Breast epithelium (tissue), 4 donors: ENCODE results near the gene PPP1CC. TPM values are rescaled to one million over a fixed set of nuclear protein-coding genes. Genes with fewer than 3 reads are reported as not detected.

ENCODE experiments used
- DNase-seq, 2 donors: peaks; one replicate each; pipeline ENCODE4 v3.0.0-alpha.2; 2019; ENCODE audit warnings: low spot score in 2 of 2
- H3K27ac ChIP-seq, 2 donors: fragments of 200-600 bp; sonication (generic) in 1 of 2; one replicate each; pipeline ENCODE4 v1.5.1; 2016 to 2019; ENCODE audit warnings: mild to moderate bottlenecking in 1 of 2
- H3K27me3 ChIP-seq, 2 donors: fragments of 200-600 bp; sonication (generic) in 1 of 2; one replicate each; pipeline versions ENCODE4 v1.5.1 to v1.6.0; 2017 to 2019; ENCODE audit warnings: control low read depth in 1 of 2, mild to moderate bottlenecking in 1 of 2
- H3K36me3 ChIP-seq: fragments of 200-600 bp; one replicate; pipeline ENCODE4 v1.5.1; 2019
- H3K4me1 ChIP-seq, 2 donors: fragments of 200-600 bp; sonication (generic); one replicate each; pipeline ENCODE4 v1.5.1; 2016 to 2019; ENCODE audit warnings: control low read depth in 1 of 2
- H3K4me3 ChIP-seq, 3 donors: fragments of 200-600 bp; sonication (generic); 1 replicate in 2 of 3; 2 replicates in 1 of 3; pipeline ENCODE4 v1.5.1; 2016 to 2019; ENCODE audit warnings: mild to moderate bottlenecking in 3 of 3, moderate library complexity in 2 of 3
- H3K9me3 ChIP-seq, 2 donors: fragments of 200-600 bp; sonication (generic) in 1 of 2; one replicate each; pipeline ENCODE4 v1.5.1; 2016 to 2019; ENCODE audit warnings: control low read depth in 1 of 2
- CTCF ChIP-seq, 3 donors: fragments of 450-650 bp; IDR thresholded peaks; one replicate each; pipeline ENCODE4 v1.5.1; 2016 to 2017; ENCODE audit warnings: antibody characterized with exemption in 3 of 3, mild to moderate bottlenecking in 3 of 3, moderate library complexity in 3 of 3
- POLR2A ChIP-seq: fragments of 450-650 bp; IDR thresholded peaks from one replicate; pipeline ENCODE4 v1.6.1; 2016; ENCODE audit warnings: antibody characterized with exemption, mild to moderate bottlenecking, moderate library complexity
- POLR2AphosphoS5 ChIP-seq, 3 donors: sonication (generic); formaldehyde crosslinking; IDR thresholded peaks; one replicate each; pipeline ENCODE4 v1.6.1; 2017; ENCODE audit warnings: antibody characterized with exemption in 3 of 3
- intact Hi-C: fragments of 100-400 bp; cut with DNase I; formaldehyde crosslinking; loops from one replicate; pipeline ENCODE4 v1.15.1; 2023; ENCODE audit warnings: low total_unique reads
- total RNA-seq, 3 donors: library from RNA; depleted of rRNA; stranded (reverse); fragments of >200 nt; gene quantifications; one replicate each; pipeline ENCODE4 v1.1.0, GENCODE V29; 2016

The PPP1CC gene
- total RNA-seq: 100 to 1,000 TPM in 2 of 3 donors, 10 to 100 TPM in 1; 97.7 to 135 (median 106) TPM

- Histone ChIP-seq H3K36me3 (no peaks in the 10 kb centered on the region), H3K27me3 (no peaks in the 10 kb centered on the region), H3K9me3 (no peaks in the 10 kb centered on the region), H3K27ac (peak within 1 kb of the TSS; percentile 95 to 97), H3K4me3 (peak within 1 kb of the TSS; percentile 91 to 99 (median 99)), H3K4me1 (peaks cover 0 to 11% of the 10 kb centered on the region in 2 donors)
- intact Hi-C loops: no loop called here
- peak; percentile 91 to 95 for DNase-seq
- no peak for TF ChIP-seq POLR2A
- peak; percentile 72 to 86 (median 72) for TF ChIP-seq POLR2AphosphoS5 (IDR thresholded peaks at IDR 0.05)
- TF ChIP-seq CTCF (IDR thresholded peaks at IDR 0.05): no peak
These were observed at the start of gene PPP1CC for GRCh38 chr12:110742718-110743570. Gene PPP1CC (minus strand): TSS chr12:110742891. CDS start chr12:110742707, 184 bp downstream.

- Histone ChIP-seq H3K4me1 (peaks cover 0 to 10% of the 10 kb centered on the region in 2 donors), H3K9me3 (no peaks in the 10 kb centered on the region), H3K27me3 (no peaks in the 10 kb centered on the region), H3K27ac (no peak overlapping the region), H3K36me3 (no peaks in the 10 kb centered on the region), H3K4me3 (no peak overlapping the region)
- TF ChIP-seq POLR2A (no peak), POLR2AphosphoS5 (IDR thresholded peaks at IDR 0.05) (no peak), CTCF (IDR thresholded peaks at IDR 0.05) (no peak)
- no peak for DNase-seq
- intact Hi-C loops: no loop called here
These were observed 48.9 kb upstream of the PPP1CC start for GRCh38 chr12:110791589-110791988.

GRCh38 chr12:110790301-110790700, 47.6 kb upstream of the PPP1CC start:
- H3K36me3 ChIP-seq: no peaks in the 10 kb centered on the region
- no peak for DNase-seq
- H3K4me3 ChIP-seq: no peak overlapping the region
- H3K4me1 ChIP-seq: peaks cover 0 to 9% of the 10 kb centered on the region in 2 donors
- H3K9me3 ChIP-seq: no peaks in the 10 kb centered on the region
- intact Hi-C loops: no loop called here
- H3K27ac ChIP-seq: no peak overlapping the region
- H3K27me3 ChIP-seq: no peaks in the 10 kb centered on the region
- no peak for TF ChIP-seq CTCF (IDR thresholded peaks at IDR 0.05)
- TF ChIP-seq POLR2AphosphoS5 (IDR thresholded peaks at IDR 0.05): no peak
- no peak for TF ChIP-seq POLR2A

GRCh38 chr12:110786012-110786411, 43.3 kb upstream of the PPP1CC start:
- intact Hi-C loops: no loop called here
- no peak for DNase-seq
- Histone ChIP-seq H3K36me3 (no peaks in the 10 kb centered on the region), H3K27ac (no peak overlapping the region), H3K9me3 (no peaks in the 10 kb centered on the region), H3K4me1 (no peaks in the 10 kb centered on the region), H3K27me3 (no peaks in the 10 kb centered on the region), H3K4me3 (no peak overlapping the region)
- TF ChIP-seq CTCF (IDR thresholded peaks at IDR 0.05) (no peak), POLR2A (no peak), POLR2AphosphoS5 (IDR thresholded peaks at IDR 0.05) (no peak)

- Histone ChIP-seq H3K9me3 (no peaks in the 10 kb centered on the region), H3K27ac (no peak overlapping the region), H3K36me3 (no peaks in the 10 kb centered on the region), H3K27me3 (no peaks in the 10 kb centered on the region), H3K4me1 (no peaks in the 10 kb centered on the region), H3K4me3 (no peak overlapping the region)
- TF ChIP-seq POLR2AphosphoS5 (IDR thresholded peaks at IDR 0.05) (no peak), CTCF (IDR thresholded peaks at IDR 0.05) (no peak), POLR2A (no peak)
- DNase-seq: no peak
- intact Hi-C loops: no loop called here
These were observed 42.5 kb upstream of the PPP1CC start for GRCh38 chr12:110785240-110785639.
